Neutrophil (primary cell): Measurements from ENCODE around the gene TMEM167A.

ENCODE experiments used
- H3K27ac ChIP-seq: fragments of 200-600 bp; sonication (generic); 2 replicates; pipeline ENCODE4 v1.5.1; 2016; ENCODE audit warnings: mild to moderate bottlenecking, moderate library complexity
- H3K27me3 ChIP-seq: fragments of 200-600 bp; sonication (generic); 2 replicates; pipeline ENCODE4 v1.6.0; 2016; ENCODE audit warnings: mild to moderate bottlenecking
- H3K36me3 ChIP-seq: fragments of 200-600 bp; sonication (generic); 2 replicates; pipeline ENCODE4 v1.5.1; 2017
- H3K4me1 ChIP-seq, 2 experiments: fragments of 200-600 bp in 1 of 2; sonication (generic) in 1 of 2; 1 replicate in 1 of 2; 2 replicates in 1 of 2; pipeline versions ENCODE4 v1.5.1 to v1.6.1; 2013 to 2016; ENCODE audit warnings: low read depth in 1 of 2, low read length in 1 of 2, mild to moderate bottlenecking in 1 of 2, moderate library complexity in 1 of 2; ENCODE audit not compliant: control insufficient read depth in 1 of 2, insufficient read depth in 1 of 2
- H3K4me3 ChIP-seq, 2 experiments: fragments of 200-600 bp in 1 of 2; sonication (generic) in 1 of 2; 1 replicate in 1 of 2; 2 replicates in 1 of 2; pipeline ENCODE4 v1.5.1; 2013 to 2016; ENCODE audit warnings: low read depth in 1 of 2, low read length in 1 of 2, mild to moderate bottlenecking in 1 of 2, moderate library complexity in 1 of 2
- H3K9me3 ChIP-seq: fragments of 200-600 bp; sonication (generic); 2 replicates; pipeline ENCODE4 v1.5.1; 2016
- CTCF ChIP-seq: fragments of 200-600 bp; sonication (generic); IDR thresholded peaks from 2 replicates; pipeline ENCODE4 v1.5.1; 2016; ENCODE audit warnings: antibody characterized with exemption

TMEM167A gene

GRCh38 chr5:83026930-83027687, 50.1 kb downstream of the TMEM167A start:
- Histone ChIP-seq H3K36me3 (no peaks in the 10 kb centered on the region), H3K27me3 (no peaks in the 10 kb centered on the region), H3K27ac (no peak overlapping the region), H3K4me1 (no peaks in the 10 kb centered on the region), H3K9me3 (no peaks in the 10 kb centered on the region), H3K4me3 (no peak overlapping the region)
- TF ChIP-seq CTCF, result no peak

GRCh38 chr5:83026516-83026915, 50.7 kb downstream of the TMEM167A start:
- Histone ChIP-seq H3K36me3 (no peaks in the 10 kb centered on the region), H3K4me1 (no peaks in the 10 kb centered on the region), H3K27ac (no peak overlapping the region), H3K27me3 (no peaks in the 10 kb centered on the region), H3K4me3 (no peak overlapping the region), H3K9me3 (no peaks in the 10 kb centered on the region)
- no peak for TF ChIP-seq CTCF

GRCh38 chr5:83025690-83026478, 51.3 kb downstream of the TMEM167A start:
- TF ChIP-seq CTCF, result no peak
- no peak overlapping the region for H3K4me3 ChIP-seq
- no peaks in the 10 kb centered on the region for H3K4me1 ChIP-seq
- H3K9me3 ChIP-seq, result no peaks in the 10 kb centered on the region
- H3K36me3 ChIP-seq, result no peaks in the 10 kb centered on the region
- no peaks in the 10 kb centered on the region for H3K27me3 ChIP-seq
- H3K27ac ChIP-seq, result no peak overlapping the region

GRCh38 chr5:83022334-83022733, 54.9 kb downstream of the TMEM167A start:
- Histone ChIP-seq H3K4me3 (no peak overlapping the region), H3K9me3 (no peaks in the 10 kb centered on the region), H3K4me1 (no peaks in the 10 kb centered on the region), H3K27me3 (no peaks in the 10 kb centered on the region), H3K36me3 (no peaks in the 10 kb centered on the region), H3K27ac (no peak overlapping the region)
- TF ChIP-seq CTCF, result no peak

GRCh38 chr5:83015676-83016075, 61.5 kb downstream of the TMEM167A start:
- Histone ChIP-seq H3K27ac (no peak overlapping the region), H3K4me1 (no peaks in the 10 kb centered on the region), H3K9me3 (no peaks in the 10 kb centered on the region), H3K4me3 (no peak overlapping the region), H3K36me3 (no peaks in the 10 kb centered on the region), H3K27me3 (no peaks in the 10 kb centered on the region)
- TF ChIP-seq CTCF, result no peak
